Glomerular visceral epithelial cell (primary cell): ENCODE results near the gene ALK.

ENCODE experiments used
- DNase-seq: peaks from one replicate; pipeline ENCODE4 v3.0.0-alpha.2; 2016; ENCODE audit errors: extremely low spot score

ALK gene

GRCh38 chr2:29714333-29714732 lies 207.1 kb downstream of the ALK start:
- no peak for DNase-seq

DNA sequence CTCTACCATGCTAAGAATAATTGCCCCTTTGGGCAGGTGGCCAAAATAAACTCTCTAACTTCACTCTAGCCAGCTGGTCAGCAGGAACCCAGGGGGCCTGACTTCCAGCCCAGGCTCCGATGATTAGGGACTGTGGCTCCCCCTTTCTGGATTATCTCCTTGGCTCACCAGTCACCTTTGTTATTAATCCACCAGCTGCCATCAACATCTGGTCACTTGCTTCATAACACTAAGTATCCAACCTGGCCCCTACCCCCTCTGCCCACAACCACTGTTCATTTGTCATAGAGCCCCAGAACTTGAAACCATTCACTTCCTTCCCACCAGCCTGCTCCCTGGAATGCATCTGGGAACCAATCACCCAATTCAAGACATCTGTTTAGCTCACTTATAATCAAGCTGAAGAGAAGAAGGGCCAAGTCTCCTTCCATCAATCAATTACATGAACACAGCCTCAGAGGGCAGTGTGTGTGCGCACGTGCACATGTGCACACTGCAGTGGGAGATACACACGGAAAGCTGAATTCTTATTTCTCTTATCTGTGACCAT lies 215.1 kb downstream of the ALK start:
- DNase-seq: peak; percentile 17

- no peak for DNase-seq
Measured at GRCh38 chr2:29705616-29706015, 215.8 kb downstream of the ALK start.

GRCh38 chr2:29703336-29703735 lies 218.1 kb downstream of the ALK start:
- no peak for DNase-seq

DNA sequence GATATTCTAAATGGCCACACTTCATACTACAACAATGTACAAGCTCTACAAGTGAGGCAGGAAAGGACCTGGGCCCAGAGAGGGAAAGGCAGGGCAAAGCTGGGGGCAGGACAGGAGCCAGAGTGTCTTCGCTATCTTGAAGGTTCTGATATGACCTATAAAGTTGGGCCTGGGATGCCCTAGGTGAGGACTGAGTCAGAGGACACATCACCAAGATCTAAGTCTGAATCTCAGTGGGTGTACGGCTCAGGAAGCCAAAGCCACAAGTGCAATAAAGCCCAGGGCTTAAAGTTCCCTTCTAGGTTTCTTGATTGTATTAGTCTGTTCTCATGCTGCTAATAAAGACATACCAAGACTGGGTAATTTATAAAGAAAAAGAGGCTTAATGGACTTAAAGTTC lies 219.1 kb downstream of the ALK start:
- no peak for DNase-seq

- peak; percentile 66 for DNase-seq
Measured at GRCh38 chr2:29700560-29700959, 220.8 kb downstream of the ALK start.

GRCh38 chr2:29699045-29699444 lies 222.3 kb downstream of the ALK start:
- DNase-seq: no peak

DNA sequence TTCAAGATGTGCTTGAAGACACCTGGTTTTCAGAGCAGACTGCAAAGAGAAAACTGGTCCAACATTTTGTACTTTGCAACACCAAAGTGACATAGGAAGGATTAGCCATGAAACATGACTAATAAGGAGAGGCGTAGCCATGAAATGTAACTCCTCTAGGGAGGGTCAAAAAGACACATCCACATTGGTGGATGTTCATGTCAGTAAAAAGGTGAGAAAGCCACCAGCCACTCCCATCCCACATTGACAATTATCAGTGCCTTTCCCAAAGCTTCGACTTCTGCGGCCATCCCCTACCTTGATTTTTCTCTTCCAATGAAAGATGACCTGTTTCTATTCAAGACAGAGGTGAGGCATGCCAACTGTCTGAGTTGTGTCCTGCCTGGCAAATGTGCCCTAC lies 223.2 kb downstream of the ALK start:
- DNase-seq: no peak

DNA sequence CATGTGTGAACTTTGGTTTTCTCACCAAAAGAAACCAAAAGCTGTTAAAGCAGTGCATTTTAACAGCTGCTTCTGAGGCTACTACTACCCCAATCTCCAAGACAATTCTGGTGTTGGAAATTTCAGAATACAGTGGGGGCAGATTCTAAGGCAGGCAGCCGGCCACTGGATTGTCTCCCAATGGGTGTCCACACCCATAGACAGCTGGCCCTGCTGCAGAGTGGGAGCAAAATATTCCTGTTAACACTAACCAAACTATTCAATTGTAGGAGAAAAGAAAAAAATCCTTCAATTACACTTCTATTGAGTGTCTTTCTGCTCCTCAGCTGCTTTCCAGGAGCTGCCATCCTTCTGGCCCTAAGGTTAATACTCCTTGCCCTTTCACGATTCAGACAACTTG lies 223.7 kb downstream of the ALK start:
- no peak for DNase-seq

DNA sequence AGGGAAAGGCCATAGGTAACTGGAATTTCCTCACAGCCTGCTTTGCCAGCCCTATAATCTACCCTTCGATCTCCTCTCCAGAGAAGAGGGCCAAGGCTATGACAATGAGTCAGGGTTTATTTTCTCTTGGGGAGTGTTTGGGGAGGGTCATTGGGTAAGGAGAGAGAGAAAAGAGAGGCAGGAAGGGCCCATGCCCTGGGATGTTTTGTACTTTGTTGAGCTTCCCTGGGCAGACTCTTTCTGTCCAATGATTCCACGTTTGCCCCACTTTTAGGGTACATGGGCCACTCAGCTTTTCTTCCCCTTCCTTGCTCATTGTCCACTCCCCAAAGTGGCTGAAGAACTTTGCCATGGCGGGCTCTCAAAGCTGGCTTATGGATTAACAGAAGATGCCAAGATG lies 224.2 kb downstream of the ALK start:
- no peak for DNase-seq

GRCh38 chr2:29694741-29695140 lies 226.6 kb downstream of the ALK start:
- DNase-seq: no peak

DNA sequence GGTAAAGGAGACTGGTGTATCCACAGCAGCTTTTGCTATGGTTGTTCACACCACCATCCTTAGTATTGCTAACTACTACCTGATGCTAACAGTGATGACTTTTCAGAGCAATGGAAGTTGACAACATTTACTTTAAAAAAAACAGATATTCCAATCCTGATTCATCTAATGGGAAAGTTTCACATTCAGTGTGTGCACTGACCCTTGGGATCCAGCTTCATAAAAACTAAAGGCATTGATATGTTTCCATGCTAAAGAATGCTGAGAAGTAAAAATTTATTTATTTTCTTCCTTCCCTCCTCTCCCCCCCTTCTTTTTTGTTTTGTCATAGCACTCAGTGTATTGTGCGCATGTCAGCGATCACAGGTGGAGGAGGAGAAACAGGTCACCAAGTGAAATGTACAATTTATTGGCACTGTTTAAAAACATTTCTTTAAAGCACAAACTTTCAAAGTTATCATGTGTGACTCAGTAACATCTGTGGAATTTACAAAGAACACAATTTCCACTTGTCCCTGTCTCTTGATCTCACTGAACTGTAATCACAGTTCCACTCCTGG lies 229.9 kb downstream of the ALK start:
- DNase-seq: no peak

DNA sequence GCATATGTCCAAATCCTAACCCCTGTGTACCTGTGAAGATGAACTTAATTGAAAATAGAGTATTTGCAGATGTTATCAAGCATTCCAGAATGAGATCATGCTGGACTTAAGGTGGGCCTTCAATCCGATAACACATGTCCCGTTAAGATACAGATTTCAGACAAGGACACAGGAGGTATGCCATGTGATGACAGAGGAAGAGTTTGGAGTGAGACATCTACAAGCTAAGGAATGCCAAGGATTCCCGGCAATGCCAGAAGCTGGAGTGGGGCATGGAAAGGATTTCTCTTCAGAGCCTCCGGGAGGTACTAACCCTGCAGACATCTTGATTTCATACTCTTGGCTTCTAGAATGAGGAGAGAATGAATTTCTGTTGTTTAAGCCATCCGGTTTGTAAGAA lies 231.7 kb downstream of the ALK start:
- DNase-seq: no peak

GRCh38 chr2:29688429-29688828 lies 233.0 kb downstream of the ALK start:
- no peak for DNase-seq

DNA sequence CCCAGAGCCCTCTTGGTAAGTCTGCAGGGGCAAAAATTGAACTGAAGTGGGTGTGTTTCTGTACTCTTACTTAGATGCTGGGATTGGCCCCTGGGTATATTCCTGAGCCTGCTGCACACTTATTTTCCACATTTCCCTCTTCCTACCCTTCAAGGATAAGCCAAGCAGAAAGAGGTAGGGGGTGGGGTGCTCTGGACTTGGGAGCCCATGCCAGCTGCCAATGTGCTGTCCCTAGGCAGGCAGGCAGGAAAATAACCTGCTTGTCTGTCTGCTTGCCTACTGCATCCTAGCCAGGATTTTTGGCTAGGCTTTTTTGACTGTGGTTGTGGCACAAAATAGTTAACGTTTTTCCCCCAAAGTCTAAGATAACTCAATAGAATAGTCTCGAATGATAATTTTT lies 234.3 kb downstream of the ALK start:
- DNase-seq: no peak

DNA sequence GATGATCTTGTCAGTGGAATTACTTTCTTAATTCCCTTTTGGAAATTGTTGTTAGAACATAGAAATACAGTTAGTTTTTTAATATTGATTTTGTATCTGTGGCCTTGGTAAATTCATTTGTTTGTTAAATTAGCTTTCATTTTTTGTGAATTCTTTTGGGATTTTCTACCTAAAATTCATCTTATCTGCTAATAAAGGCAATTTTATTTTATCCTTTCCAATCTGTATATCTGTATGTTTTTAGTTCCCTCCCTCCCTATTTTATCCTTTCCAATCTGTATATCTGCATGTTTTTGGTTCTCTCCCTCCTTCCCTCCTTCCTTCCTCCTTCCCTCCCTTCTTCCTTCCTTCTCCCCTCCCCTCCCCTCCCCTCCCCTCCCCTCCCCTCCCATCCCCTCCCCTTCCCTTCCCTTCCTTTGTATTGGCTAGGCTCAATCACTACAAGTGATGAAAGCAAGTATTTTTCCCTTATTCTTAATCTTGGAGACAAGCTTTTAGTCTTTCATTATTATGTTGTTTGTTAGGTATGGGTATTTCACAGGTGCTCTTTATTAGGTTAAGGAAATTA lies 244.4 kb downstream of the ALK start:
- no peak for DNase-seq

- DNase-seq: no peak
Measured at GRCh38 chr2:29664578-29664977, 256.8 kb downstream of the ALK start.

DNA sequence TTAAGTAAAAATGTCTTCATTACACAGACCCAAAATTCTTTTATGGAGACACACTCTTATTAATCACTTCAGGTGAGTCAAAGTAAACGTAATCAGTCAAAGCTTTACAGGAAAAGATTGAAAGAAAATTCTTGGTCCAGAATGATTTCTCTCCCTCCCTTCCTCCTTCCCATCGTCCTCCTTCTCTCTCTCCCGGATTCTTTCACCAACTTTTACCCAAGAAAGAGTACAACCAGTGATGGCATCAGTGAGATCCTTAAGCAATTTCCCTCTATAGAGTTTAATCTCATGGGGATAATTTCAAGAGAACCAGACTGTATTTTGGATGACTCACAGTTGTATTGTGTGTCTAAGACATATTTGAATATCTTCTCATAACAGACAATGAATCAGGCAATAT lies 258.1 kb downstream of the ALK start:
- no peak for DNase-seq

GRCh38 chr2:29662861-29663260 lies 258.5 kb downstream of the ALK start:
- no peak for DNase-seq

GRCh38 chr2:29660201-29660600 lies 261.2 kb downstream of the ALK start:
- no peak for DNase-seq

GRCh38 chr2:29659178-29659577 lies 262.2 kb downstream of the ALK start:
- no peak for DNase-seq

- no peak for DNase-seq
Measured at GRCh38 chr2:29657674-29658073, 263.7 kb downstream of the ALK start.

DNA sequence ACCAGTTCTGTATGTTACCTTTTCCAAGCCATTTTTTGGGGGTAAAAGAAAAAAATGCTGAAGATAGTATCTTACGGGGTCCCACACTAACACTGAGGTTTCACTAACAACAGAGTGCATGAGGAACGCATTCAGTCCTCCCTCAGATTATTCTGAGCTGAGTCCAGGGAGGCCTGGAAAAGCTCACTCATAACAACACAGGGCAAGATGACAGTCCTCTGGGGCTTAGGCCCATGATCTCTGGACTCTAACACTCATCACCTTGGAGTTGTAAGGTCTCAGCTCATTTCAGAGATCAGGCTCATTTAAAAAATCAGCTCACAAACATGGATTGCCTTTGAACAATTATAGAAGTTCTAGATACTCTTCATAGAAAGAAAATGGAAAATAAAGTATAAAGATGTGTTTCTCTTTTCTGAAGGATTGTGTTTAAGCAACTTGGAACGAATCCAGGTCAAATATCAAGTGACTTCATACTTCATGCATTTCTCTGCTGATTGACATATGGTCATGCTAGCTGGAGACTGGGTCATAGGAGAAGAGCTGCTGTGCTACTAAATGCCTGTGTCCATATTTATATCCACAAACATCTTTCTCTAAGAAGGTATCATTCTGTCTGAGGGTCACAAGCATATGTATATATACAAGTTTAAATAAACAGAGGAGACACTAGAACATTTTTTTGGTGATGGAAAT lies 265.8 kb downstream of the ALK start:
- no peak for DNase-seq
